Skeletal muscle satellite cell (primary cell): Measurements from ENCODE around the gene GLG1.

Experiments
- H3K27me3 ChIP-seq: 2 replicates; pipeline ENCODE4 v1.7.0; 2013; ENCODE audit warnings: low read length; ENCODE audit not compliant: control insufficient read depth, insufficient read depth
- H3K36me3 ChIP-seq: 2 replicates; pipeline ENCODE4 v1.7.0; 2013; ENCODE audit warnings: mild to moderate bottlenecking, control low read depth, low read length; ENCODE audit not compliant: insufficient read depth
- H3K4me1 ChIP-seq: 2 replicates; pipeline ENCODE4 v1.7.0; 2013; ENCODE audit warnings: low read length; ENCODE audit not compliant: control insufficient read depth, insufficient read depth
- H3K4me2 ChIP-seq: 2 replicates; pipeline ENCODE4 v1.7.0; 2013; ENCODE audit warnings: mild to moderate bottlenecking, low read length
- H3K4me3 ChIP-seq: 2 replicates; pipeline ENCODE4 v1.7.0; 2013; ENCODE audit warnings: low read length
- H3K9ac ChIP-seq: 2 replicates; pipeline ENCODE4 v1.7.0; 2013; ENCODE audit warnings: mild to moderate bottlenecking, low read depth, low read length, moderate library complexity
- H3K9me3 ChIP-seq: replicated peaks from 2 replicates; pipeline ENCODE4 v1.7.0; 2013; ENCODE audit warnings: mild to moderate bottlenecking, control low read depth, low read length

The GLG1 gene

DNA sequence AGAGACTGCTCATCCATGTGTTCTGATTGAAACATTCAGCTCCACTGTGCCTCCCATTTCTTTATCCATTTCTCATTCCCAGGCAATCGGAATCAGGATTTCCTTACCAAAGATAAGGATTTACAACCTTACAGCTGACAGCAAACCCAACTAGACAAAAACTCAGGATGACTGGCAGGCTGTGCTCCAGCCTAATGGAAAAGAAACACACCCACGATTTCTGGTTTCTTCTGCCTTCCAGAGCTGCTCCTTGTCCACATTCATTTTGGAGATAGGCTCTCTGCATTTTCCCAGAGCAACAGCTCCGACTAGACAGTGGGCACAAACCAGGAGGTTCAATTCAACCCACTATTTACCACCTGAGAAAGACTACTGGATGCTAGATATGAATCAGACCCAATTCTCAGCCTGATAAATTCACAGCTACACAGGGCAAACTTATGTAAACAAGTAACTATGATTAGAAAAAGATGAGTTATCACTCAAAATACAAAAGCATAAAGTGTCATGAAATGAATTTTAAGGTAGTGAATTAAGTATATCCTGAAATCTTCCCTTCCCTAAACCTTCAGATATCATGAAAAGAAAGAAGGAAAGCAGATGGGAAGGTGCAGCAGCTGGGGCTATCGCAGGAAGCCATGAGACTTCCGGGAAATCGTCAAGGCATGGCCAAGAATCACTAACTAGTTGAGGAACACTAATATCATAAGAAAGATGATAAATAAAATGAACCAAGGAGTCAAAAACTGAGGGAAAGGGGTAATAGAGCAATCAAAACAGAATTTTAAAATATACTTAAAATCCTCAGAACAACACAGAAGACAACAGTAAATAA lies 140.8 kb downstream of the GLG1 start:
- Histone ChIP-seq H3K9me3 (no peaks in the 10 kb centered on the region), H3K4me2 (no peak overlapping the region), H3K36me3 (peaks cover 79% of the 10 kb centered on the region), H3K27me3 (no peaks in the 10 kb centered on the region), H3K9ac (no peak overlapping the region), H3K4me1 (no peaks in the 10 kb centered on the region), H3K4me3 (no peak overlapping the region)

DNA sequence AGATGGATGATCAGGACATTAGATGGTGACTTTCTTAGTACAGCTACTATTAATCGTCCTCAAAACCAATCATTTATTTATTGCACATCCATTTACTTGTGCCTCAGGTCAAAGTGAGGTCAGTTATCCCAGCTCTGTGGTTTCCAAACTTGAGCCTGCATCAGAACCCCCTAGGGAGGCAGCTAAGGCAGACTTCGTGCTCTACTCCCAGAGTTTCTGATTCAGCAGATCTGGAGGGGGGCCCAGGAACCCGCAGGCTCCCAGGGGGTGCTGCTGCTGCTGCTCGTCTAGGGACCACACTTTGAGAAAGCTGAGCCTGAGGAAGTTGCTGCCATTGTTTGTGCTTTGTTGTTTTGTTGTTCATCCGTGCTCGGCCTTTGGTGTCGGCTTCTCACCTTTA lies 141.6 kb downstream of the GLG1 start:
- H3K27me3 ChIP-seq: no peaks in the 10 kb centered on the region
- no peaks in the 10 kb centered on the region for H3K4me1 ChIP-seq
- H3K9ac ChIP-seq: no peak overlapping the region
- peaks cover 80% of the 10 kb centered on the region for H3K36me3 ChIP-seq
- no peaks in the 10 kb centered on the region for H3K9me3 ChIP-seq
- no peak overlapping the region for H3K4me2 ChIP-seq
- no peak overlapping the region for H3K4me3 ChIP-seq

DNA sequence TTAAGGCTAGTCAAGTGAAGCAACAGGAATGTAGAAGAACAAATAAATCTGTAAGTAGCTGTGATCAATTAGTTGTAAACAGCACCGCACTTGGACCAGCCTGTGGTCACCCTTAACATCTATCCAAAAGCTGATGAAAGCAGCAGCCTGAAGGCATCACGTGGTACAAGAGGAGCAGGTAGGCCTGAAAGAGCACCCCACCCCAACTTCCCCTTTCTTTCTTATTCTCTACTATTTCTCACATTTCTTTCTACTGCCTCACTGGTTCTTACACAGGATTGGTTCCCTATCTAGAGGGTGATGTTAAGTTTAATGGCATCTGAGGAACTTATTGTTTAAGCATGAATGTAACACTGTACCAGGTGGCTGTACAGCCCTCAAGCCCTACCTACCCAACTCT lies 143.0 kb downstream of the GLG1 start:
- Histone ChIP-seq H3K4me2 (no peak overlapping the region), H3K9me3 (no peaks in the 10 kb centered on the region), H3K4me3 (no peak overlapping the region), H3K27me3 (no peaks in the 10 kb centered on the region), H3K4me1 (no peaks in the 10 kb centered on the region), H3K9ac (no peak overlapping the region), H3K36me3 (peaks cover 76% of the 10 kb centered on the region)

DNA sequence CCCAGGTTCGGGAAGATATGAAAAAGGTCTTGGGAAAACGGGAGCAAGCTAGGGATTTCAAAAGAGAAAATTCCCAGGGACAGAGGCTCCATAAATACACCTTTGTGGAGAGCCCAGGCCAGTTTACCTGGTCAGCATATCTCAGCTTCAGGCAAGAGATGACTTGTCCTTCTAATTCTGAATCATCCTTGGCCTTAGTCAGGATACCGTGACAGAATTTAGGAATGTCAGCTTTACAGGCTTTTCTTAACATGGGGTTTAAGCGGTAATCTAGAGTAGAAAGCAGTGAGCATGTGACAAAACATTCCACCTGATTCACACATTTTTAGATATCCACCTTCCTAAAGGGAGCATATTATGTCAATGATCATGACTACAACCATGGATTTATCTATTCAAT lies 144.6 kb downstream of the GLG1 start:
- no peak overlapping the region for H3K9ac ChIP-seq
- H3K4me3 ChIP-seq: no peak overlapping the region
- no peaks in the 10 kb centered on the region for H3K9me3 ChIP-seq
- H3K4me2 ChIP-seq: no peak overlapping the region
- H3K27me3 ChIP-seq: no peaks in the 10 kb centered on the region
- peaks cover 78% of the 10 kb centered on the region for H3K36me3 ChIP-seq
- no peaks in the 10 kb centered on the region for H3K4me1 ChIP-seq

DNA sequence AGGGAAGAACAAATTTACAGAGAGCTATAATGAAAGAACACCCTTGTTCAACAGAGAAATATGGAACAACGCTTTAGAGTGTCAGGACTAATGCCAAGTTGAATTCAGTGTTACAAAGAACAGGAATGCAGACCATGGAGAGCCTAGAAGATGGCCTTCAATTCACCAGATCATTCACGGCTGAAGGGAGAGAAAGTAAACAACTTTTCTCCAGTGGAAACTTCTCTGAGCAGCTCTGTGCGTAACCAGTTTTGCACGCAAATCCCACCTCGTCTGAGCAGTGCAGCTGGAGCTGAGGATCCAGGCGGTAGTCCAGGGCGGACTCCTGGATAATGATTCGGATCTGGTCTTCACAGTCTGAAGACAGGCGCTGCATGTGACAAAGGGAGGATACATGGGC lies 145.1 kb downstream of the GLG1 start:
- H3K36me3 ChIP-seq: peaks cover 76% of the 10 kb centered on the region
- H3K27me3 ChIP-seq: no peaks in the 10 kb centered on the region
- no peaks in the 10 kb centered on the region for H3K4me1 ChIP-seq
- H3K4me2 ChIP-seq: no peak overlapping the region
- H3K4me3 ChIP-seq: no peak overlapping the region
- no peak overlapping the region for H3K9ac ChIP-seq
- no peaks in the 10 kb centered on the region for H3K9me3 ChIP-seq

DNA sequence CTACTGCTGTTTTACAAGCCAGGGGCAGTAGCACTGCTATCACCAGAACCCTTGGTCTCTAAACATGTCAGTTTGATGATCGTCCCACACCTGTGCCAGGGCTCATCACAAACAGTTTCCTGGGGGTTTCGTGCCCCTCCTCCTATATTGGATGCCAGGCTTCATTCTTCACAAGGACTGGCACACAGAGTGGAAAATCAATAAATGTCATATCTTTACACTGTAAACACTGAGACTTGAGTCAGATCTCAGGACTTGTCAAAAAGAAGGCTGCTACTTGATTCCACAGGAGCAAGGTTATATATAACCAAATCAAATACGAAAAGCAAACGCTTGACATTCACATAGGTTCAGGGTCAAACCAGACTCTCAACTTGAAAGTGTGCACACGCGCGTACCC lies 146.4 kb downstream of the GLG1 start:
- Histone ChIP-seq H3K4me3 (no peak overlapping the region), H3K36me3 (peaks cover 76% of the 10 kb centered on the region), H3K9ac (no peak overlapping the region), H3K4me2 (no peak overlapping the region), H3K9me3 (no peaks in the 10 kb centered on the region), H3K27me3 (no peaks in the 10 kb centered on the region), H3K4me1 (peaks cover 10% of the 10 kb centered on the region)

DNA sequence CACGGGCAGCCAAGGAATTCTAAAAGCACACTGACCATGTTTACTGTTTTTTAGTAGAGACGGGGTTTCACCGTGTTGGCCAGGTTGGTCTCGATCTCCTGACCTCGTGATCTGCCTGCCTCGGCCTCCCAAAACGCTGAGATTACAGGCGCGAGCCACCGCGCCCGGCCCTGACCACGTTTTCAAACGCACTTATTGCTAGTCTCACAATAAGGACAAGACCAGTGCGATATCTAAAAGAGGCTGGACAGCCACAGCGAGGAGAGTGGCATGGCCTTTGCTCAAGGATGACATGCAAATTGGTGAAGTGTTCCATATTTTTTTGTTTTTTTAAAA lies 150.7 kb downstream of the GLG1 start:
- no peaks in the 10 kb centered on the region for H3K27me3 ChIP-seq
- H3K36me3 ChIP-seq: peaks cover 66% of the 10 kb centered on the region
- no peaks in the 10 kb centered on the region for H3K9me3 ChIP-seq
- H3K4me3 ChIP-seq: no peak overlapping the region
- H3K4me2 ChIP-seq: no peak overlapping the region
- H3K9ac ChIP-seq: no peak overlapping the region
- peaks cover 13% of the 10 kb centered on the region for H3K4me1 ChIP-seq

DNA sequence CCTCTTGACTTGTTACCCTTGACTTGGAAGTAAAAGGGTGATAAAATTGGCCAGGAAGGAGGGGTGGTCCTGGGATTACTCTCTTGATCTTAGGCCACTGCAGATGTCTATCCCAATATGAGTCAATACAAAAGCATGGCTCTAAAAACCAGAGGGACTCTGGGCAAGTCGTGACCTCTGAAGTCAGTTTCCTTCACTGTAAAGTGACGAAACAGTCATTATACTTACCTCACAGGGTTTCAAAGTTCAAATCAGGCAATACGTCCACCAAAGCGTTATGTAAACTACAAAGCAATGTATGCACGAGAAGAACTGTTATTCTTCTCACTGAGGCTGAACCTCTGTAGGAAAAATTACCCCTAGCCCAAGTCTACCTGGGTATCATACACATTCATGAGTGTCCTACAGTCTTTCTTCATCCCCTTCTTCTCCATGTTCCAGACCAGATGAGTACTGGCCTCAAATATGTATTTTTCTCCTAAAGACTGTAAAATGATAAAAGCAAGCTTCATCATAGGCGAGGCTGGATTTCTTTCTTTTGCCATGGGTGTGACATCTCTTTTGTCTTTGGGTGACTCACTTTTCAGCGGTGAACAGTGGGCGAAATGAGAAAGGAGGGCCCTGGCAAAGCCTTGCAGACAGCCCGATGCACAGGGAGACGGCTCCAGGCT lies 151.2 kb downstream of the GLG1 start:
- Histone ChIP-seq H3K4me1 (peaks cover 13% of the 10 kb centered on the region), H3K27me3 (no peaks in the 10 kb centered on the region), H3K9me3 (no peaks in the 10 kb centered on the region), H3K36me3 (peaks cover 71% of the 10 kb centered on the region), H3K9ac (no peak overlapping the region), H3K4me2 (no peak overlapping the region), H3K4me3 (no peak overlapping the region)

DNA sequence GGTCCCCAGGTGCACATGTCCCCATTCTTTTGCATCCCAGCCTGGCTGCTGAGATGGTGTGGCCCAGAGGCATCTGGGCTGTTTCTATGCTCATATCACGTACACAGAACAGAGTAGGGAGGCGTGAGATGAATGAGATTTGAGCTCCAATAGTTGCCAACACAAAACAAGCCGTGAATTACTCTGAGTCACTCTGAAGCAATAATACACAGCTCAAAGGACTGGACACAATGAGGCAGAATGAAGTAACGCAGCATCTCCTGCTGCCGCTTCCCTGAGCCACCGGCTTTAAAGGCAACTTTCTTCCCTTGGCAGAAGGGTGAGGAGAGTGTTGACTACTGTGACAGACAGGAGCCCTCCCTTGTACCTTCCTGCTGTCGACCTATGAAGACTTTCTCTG lies 151.7 kb downstream of the GLG1 start:
- H3K9me3 ChIP-seq: no peaks in the 10 kb centered on the region
- no peak overlapping the region for H3K4me3 ChIP-seq
- H3K27me3 ChIP-seq: no peaks in the 10 kb centered on the region
- H3K4me2 ChIP-seq: no peak overlapping the region
- peaks cover 15% of the 10 kb centered on the region for H3K4me1 ChIP-seq
- H3K9ac ChIP-seq: no peak overlapping the region
- peaks cover 68% of the 10 kb centered on the region for H3K36me3 ChIP-seq

DNA sequence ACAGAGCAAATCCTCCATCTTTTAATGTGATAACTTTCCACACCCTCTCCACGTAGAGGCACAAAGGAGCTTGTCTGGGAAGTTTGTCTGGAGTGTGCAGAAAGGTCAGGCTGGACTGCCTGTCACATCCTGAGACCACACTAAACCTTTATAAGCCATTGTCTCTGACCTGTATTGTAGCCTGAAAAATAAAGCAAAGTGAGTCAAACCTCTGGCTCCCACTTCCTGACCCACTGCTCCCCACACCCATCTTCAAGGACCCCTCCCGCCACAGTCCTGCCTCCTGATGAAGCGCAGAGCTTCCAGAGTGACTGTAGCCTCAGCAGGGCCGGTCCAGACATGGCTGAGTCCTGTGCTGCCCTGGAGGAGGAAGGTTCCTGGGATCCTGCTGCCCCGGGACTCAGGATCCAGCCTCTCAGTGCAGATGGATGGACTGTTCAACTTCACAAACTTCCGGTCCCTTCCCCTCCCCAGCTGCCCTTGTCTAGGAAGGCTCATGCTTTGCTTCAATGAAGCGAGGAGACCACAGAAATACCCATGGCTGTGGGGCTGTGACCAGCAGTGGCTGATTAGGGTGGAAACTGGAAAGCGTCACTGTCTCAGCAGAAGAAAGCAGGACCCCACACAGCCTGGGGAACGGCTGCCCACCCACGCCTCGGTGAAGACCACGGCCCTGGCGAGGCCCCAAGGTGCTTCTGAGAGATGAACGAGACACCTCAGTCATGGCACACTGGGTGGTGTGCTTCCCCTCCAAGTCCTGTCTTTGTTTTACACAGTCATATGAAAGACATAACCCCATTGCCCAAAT lies 154.8 kb downstream of the GLG1 start:
- H3K4me1 ChIP-seq: peaks cover 36% of the 10 kb centered on the region
- peaks cover 59% of the 10 kb centered on the region for H3K36me3 ChIP-seq

DNA sequence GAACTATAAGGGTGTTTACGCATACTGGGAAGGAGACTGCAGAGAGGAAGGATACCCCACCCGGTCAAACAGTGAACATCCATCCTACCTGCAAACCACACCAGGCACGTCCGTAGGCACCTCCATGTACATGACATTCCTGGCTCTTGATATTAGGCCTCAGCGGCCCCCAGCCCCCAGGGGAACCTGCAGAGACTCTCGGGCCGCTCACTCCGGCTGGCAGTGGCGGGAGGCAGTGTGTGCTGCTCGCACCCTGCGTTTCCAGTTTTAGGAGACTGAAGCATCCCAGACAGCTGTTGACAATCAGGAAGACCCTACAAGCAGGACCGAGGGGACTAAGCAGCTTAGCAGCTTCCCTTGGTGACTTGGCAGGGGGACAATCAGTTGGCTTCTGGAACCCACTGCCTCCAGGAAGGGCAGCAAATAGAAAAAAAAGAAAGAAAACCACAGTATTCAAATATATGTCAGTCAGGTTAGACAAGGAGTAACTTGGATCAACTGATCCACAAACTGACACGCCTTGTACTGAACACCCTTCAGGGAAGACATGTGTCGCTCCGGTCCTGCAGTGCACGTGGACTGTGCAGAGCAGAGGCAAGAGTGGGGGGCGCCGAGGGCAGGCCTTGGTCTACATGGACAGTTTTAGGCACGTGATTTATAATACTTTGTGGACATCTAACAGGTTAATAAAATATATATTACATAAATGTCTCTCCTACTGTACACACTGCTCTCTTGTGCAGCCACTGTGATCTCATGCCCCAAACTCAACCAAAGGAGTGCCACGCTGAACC lies 155.8 kb downstream of the GLG1 start:
- no peak overlapping the region for H3K4me2 ChIP-seq
- no peaks in the 10 kb centered on the region for H3K27me3 ChIP-seq
- H3K9ac ChIP-seq: no peak overlapping the region
- H3K4me1 ChIP-seq: peaks cover 33% of the 10 kb centered on the region
- H3K9me3 ChIP-seq: no peaks in the 10 kb centered on the region
- H3K4me3 ChIP-seq: no peak overlapping the region
- H3K36me3 ChIP-seq: peaks cover 58% of the 10 kb centered on the region

More for the DNA sequence above, 154.8 kb downstream of the GLG1 start:
- Histone ChIP-seq H3K9ac (no peak overlapping the region), H3K4me3 (no peak overlapping the region), H3K9me3 (no peaks in the 10 kb centered on the region), H3K4me2 (no peak overlapping the region), H3K27me3 (no peaks in the 10 kb centered on the region)
